Parathyroid adenoma (tissue), 2 donors: ENCODE results near the gene ATP6V0E1.

Experiments used
- H2AFZ ChIP-seq: fragments of 300-600 bp; sonication (generic); one replicate; pipeline ENCODE4 v1.7.0; 2017; ENCODE audit warnings: antibody characterized with exemption, mild to moderate bottlenecking
- H3K27ac ChIP-seq: fragments of 300-600 bp; sonication (generic); one replicate; pipeline ENCODE4 v1.7.0; 2017
- H3K27me3 ChIP-seq: fragments of 300-600 bp; sonication (generic); one replicate; pipeline ENCODE4 v1.7.0; 2017; ENCODE audit warnings: low read length; ENCODE audit not compliant: control insufficient read depth, insufficient read depth
- H3K36me3 ChIP-seq: fragments of 300-600 bp; sonication (generic); one replicate; pipeline ENCODE4 v1.7.0; 2017; ENCODE audit warnings: low read length; ENCODE audit not compliant: control insufficient read depth, insufficient read depth
- H3K4me1 ChIP-seq: fragments of 300-600 bp; sonication (generic); one replicate; pipeline ENCODE4 v1.7.0; 2017; ENCODE audit warnings: control low read depth
- H3K4me2 ChIP-seq: fragments of 300-600 bp; sonication (generic); one replicate; pipeline ENCODE4 v1.7.0; 2017; ENCODE audit warnings: low read length
- H3K4me3 ChIP-seq: fragments of 300-600 bp; sonication (generic); one replicate; pipeline ENCODE4 v1.7.0; 2017; ENCODE audit warnings: low read depth, low read length
- H3K79me2 ChIP-seq: fragments of 300-600 bp; sonication (generic); one replicate; pipeline ENCODE4 v1.7.0; 2017; ENCODE audit warnings: control low read depth
- H3K9ac ChIP-seq: fragments of 300-600 bp; sonication (generic); one replicate; pipeline ENCODE4 v1.7.0; 2017; ENCODE audit warnings: mild to moderate bottlenecking
- H3K9me3 ChIP-seq: fragments of 300-600 bp; sonication (generic); one replicate; pipeline ENCODE4 v1.7.0; 2017; ENCODE audit warnings: low read length; ENCODE audit not compliant: control insufficient read depth
- TF ChIP-seq, protein P1 (sequence below): fragments of 300-600 bp; sonication (generic); IDR thresholded peaks from one replicate; pipeline ENCODE4 v1.7.0; 2017; ENCODE audit warnings: antibody characterized with exemption, mild to moderate bottlenecking
- donor health status: primary hyperparathyroidism.

ATP6V0E1 gene

DNA sequence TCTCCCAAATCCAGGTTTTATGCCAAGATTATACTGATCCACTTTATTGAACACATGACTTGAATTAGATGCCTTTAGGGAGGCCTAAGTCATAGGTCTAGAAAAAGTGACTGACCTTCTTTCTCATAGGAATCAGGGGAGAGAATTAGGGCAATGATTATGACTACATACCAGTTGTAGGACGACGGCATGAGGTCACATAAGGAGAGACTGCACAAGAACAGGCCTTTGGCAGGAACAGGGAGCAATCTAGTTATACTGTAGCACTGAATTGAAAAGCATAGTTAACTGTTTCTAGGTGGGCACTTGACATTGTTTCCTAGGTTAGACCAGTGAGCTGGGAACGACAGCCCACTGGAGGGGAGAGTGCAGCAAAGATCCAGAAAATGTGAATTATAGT, 95.3 kb downstream of the ATP6V0E1 start:
- Histone ChIP-seq H3K27me3 (no peaks in the 10 kb centered on the region), H3K4me1 (peaks cover 21% of the 10 kb centered on the region), H3K4me3 (no peak overlapping the region), H3K4me2 (no peak overlapping the region), H3K9ac (no peak overlapping the region), H3K79me2 (peaks cover 34% of the 10 kb centered on the region), H3K36me3 (no peaks in the 10 kb centered on the region), H3K9me3 (no peaks in the 10 kb centered on the region), H3K27ac (no peak overlapping the region), H2AFZ (no peak overlapping the region)
- TF ChIP-seq, protein P1, sequence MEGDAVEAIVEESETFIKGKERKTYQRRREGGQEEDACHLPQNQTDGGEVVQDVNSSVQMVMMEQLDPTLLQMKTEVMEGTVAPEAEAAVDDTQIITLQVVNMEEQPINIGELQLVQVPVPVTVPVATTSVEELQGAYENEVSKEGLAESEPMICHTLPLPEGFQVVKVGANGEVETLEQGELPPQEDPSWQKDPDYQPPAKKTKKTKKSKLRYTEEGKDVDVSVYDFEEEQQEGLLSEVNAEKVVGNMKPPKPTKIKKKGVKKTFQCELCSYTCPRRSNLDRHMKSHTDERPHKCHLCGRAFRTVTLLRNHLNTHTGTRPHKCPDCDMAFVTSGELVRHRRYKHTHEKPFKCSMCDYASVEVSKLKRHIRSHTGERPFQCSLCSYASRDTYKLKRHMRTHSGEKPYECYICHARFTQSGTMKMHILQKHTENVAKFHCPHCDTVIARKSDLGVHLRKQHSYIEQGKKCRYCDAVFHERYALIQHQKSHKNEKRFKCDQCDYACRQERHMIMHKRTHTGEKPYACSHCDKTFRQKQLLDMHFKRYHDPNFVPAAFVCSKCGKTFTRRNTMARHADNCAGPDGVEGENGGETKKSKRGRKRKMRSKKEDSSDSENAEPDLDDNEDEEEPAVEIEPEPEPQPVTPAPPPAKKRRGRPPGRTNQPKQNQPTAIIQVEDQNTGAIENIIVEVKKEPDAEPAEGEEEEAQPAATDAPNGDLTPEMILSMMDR: no peak
